GM19395 (cell line): ENCODE measurements around the gene VPS37C.
"Not testable (repeated sequence)": the region's sequence is repeated elsewhere in the genome, so short reads cannot be mapped to it uniquely, and the experiment has no call there.

ENCODE experiments used
- ATAC-seq: cut with Tn5 transposase; IDR thresholded peaks from one replicate; pipeline ENCODE4 v1.9.1; 2021; ENCODE audit warnings: mild to moderate bottlenecking, moderate library complexity; ENCODE audit not compliant: unreplicated experiment

Gene VPS37C

GRCh38 chr11:61102667-61103571 is 58.3 kb downstream of the VPS37C start:
- no peak for ATAC-seq

- no peak for ATAC-seq
Measured at GRCh38 chr11:61098778-61099177, 62.4 kb downstream of the VPS37C start.

- not testable (repeated sequence) for ATAC-seq
Measured at GRCh38 chr11:61098261-61098660, 63.0 kb downstream of the VPS37C start.

- no peak for ATAC-seq
Measured at GRCh38 chr11:61095021-61095420, 66.2 kb downstream of the VPS37C start.

- ATAC-seq: not testable (repeated sequence)
Measured at GRCh38 chr11:61094167-61094566, 67.1 kb downstream of the VPS37C start.

GRCh38 chr11:61092908-61093763 is 68.1 kb downstream of the VPS37C start:
- ATAC-seq: no peak

- no peak for ATAC-seq
Measured at GRCh38 chr11:61092280-61092766, 68.9 kb downstream of the VPS37C start.

- ATAC-seq: no peak
Measured at GRCh38 chr11:61091373-61092279, 69.6 kb downstream of the VPS37C start.

GRCh38 chr11:61090982-61091372 is 70.2 kb downstream of the VPS37C start:
- no peak for ATAC-seq

- no peak for ATAC-seq
Measured at GRCh38 chr11:61090521-61090920, 70.7 kb downstream of the VPS37C start.

- ATAC-seq: no peak
Measured at GRCh38 chr11:61089806-61090491, 71.3 kb downstream of the VPS37C start.

GRCh38 chr11:61087426-61088119 is 73.7 kb downstream of the VPS37C start:
- ATAC-seq: no peak

- no peak for ATAC-seq
Measured at GRCh38 chr11:61083601-61084147, 77.6 kb downstream of the VPS37C start.

GRCh38 chr11:61082931-61083531 is 78.2 kb downstream of the VPS37C start:
- no peak for ATAC-seq

GRCh38 chr11:61082062-61082870 is 79.0 kb downstream of the VPS37C start:
- no peak for ATAC-seq

- no peak for ATAC-seq
Measured at GRCh38 chr11:61080986-61081590, 80.1 kb downstream of the VPS37C start.

- no peak for ATAC-seq
Measured at GRCh38 chr11:61080526-61080925, 80.7 kb downstream of the VPS37C start.
